HS-5 (cell line): Measurements from ENCODE around the gene NUDT5.

Experiments
- DNase-seq: peaks from one replicate; pipeline ENCODE4 v3.0.0-alpha.2; 2012; ENCODE audit warnings: low read depth

The NUDT5 gene

DNA sequence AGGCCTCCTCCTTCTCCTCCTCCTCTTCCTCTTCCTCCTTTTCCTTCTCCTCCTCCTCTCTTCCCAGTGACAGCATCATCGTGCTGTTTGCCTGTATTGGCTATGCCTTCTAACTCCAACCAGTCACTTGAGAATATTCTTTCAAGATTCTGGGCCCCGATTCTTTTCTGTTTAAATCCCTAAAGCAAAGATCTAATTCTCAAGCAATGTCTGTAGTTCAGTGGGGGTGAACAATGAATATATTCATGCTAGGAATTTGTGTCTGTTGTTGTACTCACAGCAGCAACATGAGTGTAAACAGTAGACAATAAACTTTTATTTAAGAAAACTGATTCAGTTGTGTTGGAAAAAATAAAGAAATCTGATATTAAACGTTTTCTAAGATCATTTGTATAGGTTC is 30.7 kb downstream of the NUDT5 start:
- no peak for DNase-seq

DNA sequence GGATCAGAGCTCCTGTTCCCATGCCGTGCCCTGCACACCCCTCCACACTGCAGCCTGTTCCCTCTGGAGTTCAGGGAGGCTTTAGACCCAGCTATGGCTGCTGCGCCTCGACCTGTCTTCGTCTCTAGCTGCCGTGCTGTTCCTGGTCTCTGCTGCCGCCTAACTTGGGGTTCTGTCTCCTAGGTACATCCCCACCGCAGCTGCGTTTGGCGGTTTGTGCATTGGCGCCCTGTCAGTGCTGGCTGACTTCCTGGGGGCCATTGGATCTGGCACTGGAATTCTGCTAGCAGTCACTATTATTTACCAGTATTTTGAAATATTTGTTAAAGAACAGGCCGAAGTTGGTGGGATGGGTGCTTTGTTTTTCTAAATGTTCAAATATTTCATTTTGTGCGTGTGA is 31.6 kb downstream of the NUDT5 start:
- no peak for DNase-seq

DNA sequence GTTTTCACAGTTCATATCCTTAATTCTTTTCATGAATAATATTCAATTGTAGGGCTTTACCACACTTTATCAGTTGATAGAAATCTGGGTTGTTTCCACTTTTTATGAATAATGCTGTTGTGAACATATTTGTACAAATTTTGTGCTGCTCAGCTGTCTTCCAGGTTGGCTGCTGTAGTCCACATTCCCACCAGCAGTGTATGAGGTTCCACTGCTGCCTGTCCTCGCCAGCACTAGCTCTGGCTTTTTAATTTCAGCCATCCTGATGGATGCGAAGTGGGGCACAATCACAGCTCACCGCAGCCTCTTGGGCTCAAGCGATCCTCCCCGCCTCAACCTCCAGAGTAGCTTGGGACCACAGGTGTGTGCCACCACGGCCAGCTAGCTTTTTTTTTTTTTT is 32.8 kb downstream of the NUDT5 start:
- no peak for DNase-seq

DNA sequence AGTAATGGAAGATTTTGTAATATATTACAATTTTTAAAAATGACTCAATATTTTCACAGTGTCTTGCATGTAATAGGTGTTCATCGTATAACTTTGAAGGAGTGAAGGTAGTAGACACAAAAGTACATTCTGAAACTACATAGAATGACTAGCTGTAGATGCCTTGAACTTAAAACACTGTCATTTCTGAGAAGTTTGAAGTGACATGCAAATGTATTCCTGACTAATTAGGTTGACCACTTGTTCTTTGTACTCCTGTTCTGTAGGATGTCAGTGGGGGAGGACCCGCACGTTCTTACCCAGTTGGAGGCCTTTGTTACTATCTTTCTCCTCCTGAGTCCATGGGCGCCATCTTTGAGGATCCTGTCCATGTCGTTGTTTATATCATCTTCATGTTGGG is 35.0 kb downstream of the NUDT5 start:
- no peak for DNase-seq

DNA sequence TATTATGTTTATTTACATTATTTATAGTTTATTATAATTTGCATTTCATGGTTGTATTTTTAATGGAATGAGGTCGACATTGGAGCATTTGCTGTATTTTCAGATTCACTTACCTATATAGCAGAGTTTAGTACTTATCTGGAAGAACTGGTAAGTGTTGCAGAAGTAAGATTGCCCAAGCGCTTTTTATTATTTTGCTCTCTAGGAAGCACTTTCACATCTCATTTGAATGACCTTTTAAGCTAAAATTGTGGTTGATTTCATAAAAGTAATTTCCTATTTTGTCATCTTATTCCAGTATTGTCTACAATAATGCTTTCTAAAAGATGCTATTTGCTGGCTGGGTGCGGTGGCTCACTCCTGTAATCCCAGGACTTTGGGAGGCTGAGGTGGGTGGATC is 37.6 kb downstream of the NUDT5 start:
- DNase-seq: no peak

DNA sequence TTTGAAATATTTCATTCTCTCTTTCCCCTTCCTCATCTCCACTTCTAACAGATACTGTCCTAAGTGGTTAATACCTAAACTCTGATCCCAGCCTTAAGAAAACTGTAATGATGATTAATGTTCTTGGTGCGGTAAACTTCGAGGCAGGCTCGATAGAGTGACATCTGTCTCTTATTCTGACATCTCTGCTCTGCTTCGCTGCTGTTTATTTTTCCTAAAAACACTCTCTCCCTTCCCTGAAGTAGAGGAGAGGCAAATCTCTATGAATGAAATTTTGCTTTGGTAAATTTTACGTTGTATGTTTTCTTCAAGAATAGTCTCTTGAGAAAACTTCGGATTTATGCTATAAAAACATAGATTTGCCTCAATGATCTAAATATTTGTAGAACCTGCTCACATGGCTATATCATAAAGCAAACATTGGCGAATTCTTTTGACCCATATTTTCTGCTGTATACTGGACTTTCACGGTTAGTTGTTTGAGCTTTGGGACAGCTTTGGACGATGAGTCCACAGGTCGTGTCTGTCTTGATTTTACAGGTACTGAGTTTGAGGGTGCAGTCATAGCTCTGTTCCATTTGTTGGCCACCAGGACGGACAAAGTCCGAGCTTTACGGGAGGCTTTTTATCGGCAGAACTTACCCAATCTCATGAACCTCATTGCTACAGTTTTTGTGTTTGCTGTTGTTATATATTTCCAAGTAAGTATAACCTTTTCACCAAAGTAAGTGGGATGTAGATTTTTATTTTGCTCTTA is 39.1 kb downstream of the NUDT5 start:
- no peak for DNase-seq

DNA sequence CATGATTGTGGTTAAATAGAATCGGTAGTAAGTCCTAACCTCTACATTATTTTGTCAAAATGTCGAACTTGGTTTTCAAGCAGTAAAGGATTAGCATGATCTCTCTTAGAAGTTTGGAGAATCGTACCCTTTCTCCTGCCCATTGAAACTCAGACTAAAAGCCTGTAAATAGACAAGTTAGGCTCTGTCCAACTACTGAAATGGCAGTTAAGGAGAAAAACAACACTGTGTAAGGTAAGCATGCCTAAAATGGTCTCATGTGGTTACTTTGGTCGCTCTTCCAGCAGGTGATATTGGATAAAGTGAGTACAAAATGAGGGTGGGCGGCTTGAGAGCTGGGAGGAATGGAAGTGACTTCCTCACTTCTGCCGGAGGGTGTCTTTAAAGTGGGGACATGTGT is 41.2 kb downstream of the NUDT5 start:
- DNase-seq: no peak

DNA sequence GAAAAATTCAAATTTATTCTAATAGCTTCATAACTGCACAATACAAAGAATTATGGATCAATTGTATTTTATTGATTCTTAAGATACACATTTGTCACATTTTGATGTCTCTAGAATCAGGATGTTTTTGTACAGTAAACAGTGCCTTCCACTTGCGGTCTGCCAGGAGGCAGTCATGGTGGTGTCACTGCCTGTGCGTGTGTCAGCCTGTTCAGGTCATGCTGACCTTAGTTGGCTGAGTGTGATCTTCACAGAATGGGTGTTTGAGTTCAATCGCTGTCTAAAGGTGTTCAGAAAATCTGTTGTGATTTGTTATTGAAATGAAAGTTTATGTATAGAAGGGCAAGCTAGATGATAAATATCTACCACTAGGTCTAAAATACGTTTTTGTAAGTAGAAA is 45.5 kb downstream of the NUDT5 start:
- no peak for DNase-seq

DNA sequence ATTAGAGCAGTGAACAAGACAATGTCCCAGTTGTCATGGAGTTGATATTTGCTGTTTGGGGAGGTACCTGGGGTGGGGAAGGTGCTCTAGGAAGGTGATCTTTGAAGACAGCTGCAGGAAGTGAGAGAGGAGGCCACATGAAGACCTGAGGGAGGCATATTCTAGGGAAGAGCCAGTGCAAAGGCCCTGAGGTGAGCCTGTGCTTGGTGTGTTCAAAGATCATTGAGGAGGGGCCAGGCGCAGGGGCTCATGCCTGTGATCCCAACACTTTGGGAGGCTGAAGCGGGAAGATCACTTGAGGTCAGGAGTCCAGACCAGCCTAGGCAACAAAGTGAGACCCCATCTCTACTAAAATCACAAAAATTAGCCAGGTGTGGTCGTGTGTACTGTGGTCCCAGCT is 51.2 kb downstream of the NUDT5 start:
- DNase-seq: no peak

DNA sequence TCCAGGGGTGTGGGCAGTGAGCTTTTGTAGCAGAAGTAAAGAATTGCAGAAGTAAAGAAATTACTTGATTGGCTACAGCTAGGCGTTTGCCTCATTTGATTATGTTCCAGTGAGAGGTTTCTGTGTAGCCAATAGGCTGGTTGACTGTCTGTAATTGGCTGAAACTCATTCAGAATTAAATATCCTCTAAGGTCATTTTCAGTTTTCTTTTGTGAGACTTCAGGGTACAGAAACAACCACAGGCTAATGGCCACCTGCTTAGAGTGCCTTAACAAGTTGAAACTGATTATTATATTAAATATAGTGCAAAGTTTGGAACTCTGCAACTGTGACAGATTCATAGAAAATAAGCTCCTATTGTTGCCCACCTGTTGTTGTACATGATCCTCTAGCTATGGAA is 55.7 kb downstream of the NUDT5 start:
- DNase-seq: no peak

DNA sequence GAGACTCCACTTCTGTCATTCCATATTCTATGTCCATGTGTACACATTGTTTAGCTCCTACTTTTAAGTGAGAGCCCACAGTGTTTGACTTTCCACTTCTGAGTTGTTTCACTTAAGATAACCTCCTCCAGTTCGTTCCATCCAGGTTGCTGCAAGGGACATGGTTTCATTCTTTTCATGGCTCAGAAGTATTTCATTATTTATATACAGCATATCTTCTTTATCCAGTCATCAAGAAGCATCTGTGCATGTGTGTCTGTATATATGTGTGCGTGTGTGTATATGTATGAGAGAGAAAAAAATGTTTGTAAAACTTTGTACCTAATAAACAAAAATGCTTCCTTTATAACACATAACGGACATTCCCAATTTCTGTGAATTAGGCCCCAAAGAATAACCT is 60.1 kb downstream of the NUDT5 start:
- DNase-seq: no peak

DNA sequence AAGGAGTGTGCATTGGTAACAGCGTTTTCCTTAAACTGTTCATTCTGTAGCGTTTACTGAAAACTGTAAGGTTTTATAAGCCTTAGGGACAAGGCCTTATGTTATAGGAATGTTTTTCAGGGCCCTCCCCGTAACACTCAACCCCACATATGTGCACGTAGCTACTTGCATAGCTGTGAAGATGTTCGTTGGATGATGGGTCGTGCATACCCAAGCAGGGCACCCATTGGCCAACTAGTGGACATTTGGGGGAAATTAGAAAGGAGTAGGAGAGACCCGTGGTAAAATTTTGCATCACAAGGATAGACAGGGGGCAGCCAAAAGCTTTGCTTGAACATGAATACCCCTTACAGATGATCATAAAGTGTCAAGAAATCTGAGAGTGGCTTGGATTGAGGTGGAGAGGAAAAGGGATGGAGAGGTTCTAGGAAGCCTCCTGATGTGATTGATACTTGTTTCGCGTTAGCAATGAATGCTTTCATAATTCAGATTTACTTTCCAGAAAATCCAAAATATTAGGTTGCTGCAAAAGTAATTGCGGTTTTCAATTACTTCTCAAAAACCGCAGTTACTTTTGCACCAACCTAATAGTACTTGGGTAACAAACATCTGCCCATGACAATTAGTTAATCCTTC is 65.3 kb downstream of the NUDT5 start:
- DNase-seq: peak; percentile 28

DNA sequence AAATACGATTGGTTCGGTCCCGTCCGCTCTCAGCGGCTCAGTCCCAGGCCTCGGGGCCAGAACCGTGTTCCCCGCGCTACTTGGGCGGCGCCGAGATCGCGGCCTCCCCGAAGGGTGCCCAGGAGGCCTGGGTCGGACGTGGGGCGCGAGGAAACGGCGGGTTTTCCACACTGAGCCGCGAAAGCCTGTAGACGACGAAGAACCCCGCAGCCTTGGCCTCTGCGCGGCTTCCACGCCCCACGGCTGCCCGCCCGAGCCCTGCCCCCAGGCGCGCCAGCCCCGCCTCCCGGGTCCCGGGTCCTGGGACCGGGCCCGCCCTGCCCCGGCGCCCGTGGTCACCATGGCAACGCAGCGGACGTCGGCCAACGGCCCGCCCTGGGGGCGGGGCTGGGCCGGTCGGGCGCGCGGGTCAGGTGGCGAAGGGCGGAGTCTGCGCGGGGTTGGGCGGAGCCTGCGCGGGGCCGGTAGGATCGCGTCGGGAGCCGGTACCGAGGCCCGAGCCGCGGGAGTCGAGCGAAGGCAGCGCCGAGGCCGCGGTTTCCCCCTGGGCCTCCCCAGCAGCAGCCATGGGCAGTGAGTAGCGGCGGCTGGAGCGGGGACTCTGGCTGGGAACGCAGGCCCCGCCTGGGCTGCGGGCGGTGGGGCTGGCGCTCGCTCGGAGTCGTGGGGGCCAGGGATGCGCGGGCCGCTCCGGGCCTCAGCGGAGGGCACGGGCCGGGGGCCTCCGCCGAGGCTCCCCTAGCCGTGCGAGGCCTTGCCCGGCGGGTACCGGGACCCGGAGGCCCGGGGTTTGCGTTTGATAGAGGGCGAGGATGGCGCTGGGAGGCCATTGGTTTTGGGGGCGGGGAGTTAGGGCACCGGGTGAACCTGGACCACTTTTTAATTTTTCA is 66.2 kb downstream of the NUDT5 start, which contains the start of gene SEC61A2:
SEC61A2 (plus strand) TSS at position 456 of the 890 bp plus-strand sequence; CDS start at position 567, 111 bp downstream.
- DNase-seq: no peak

DNA sequence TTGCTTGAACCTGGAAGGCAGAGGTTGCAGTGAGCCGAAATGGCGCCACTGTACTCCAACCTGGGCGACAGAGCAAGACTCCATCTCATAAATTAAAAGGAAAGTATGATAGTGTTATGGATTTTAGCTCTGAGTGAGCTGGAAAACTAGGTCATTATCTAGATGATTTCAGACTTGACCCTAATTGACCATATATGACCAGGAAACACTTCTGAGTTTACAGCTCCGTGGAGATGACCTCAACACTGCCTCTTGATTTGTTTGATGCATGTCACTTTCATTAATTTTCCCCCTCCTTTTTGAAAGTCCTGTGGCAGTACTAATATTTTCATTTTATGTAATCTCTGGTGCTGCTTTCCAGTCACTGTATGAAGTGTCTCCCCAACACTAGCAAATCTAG is 74.0 kb downstream of the NUDT5 start:
- DNase-seq: no peak
